Vagina (tissue), 2 donors: Measurements from ENCODE around the gene FSD1L. TPM values are rescaled to one million over a fixed set of nuclear protein-coding genes. Genes with fewer than 3 reads are reported as not detected.
A peak's percentile ranks its signal among the peaks of the same experiment; 100 is the strongest.

Experiments used
- DNase-seq, 2 donors: peaks; one replicate each; pipeline ENCODE4 v3.0.0-alpha.2; 2017; ENCODE audit errors: extremely low spot score in 2 of 2
- H3K27ac ChIP-seq: fragments of 200-600 bp; sonication (generic); one replicate; pipeline ENCODE4 v1.5.1; 2019
- H3K27me3 ChIP-seq: fragments of 200-600 bp; sonication (generic); one replicate; pipeline ENCODE4 v1.5.1; 2019
- H3K36me3 ChIP-seq, 2 donors: fragments of 200-600 bp; sonication (generic); one replicate each; pipeline ENCODE4 v1.5.1; 2017 to 2019
- H3K4me1 ChIP-seq: fragments of 200-600 bp; sonication (generic); one replicate; pipeline ENCODE4 v1.5.1; 2019
- H3K4me3 ChIP-seq, 2 donors: fragments of 200-600 bp; sonication (generic); 1 replicate in 1 of 2; 2 replicates in 1 of 2; pipeline ENCODE4 v1.5.1; 2016 to 2019
- H3K9me3 ChIP-seq: fragments of 200-600 bp; sonication (generic); one replicate; pipeline ENCODE4 v1.5.1; 2019
- POLR2A ChIP-seq, 2 donors: fragments of 450-650 bp; IDR thresholded peaks; one replicate each; pipeline ENCODE4 v1.6.1; 2017; ENCODE audit warnings: antibody characterized with exemption in 2 of 2, mild to moderate bottlenecking in 2 of 2, moderate library complexity in 2 of 2
- POLR2AphosphoS5 ChIP-seq, 2 donors: sonication (generic); formaldehyde crosslinking; IDR thresholded peaks; one replicate each; pipeline ENCODE4 v1.9.0; 2017; ENCODE audit warnings: antibody characterized with exemption in 2 of 2, mild to moderate bottlenecking in 2 of 2, low read depth in 1 of 2; ENCODE audit not compliant: insufficient read depth in 1 of 2
- intact Hi-C: fragments of 100-400 bp; cut with DNase I; formaldehyde crosslinking; loops from one replicate; pipeline ENCODE4 v1.15.1; 2023
- total RNA-seq: library from RNA; depleted of rRNA; stranded (reverse); fragments of >200 nt; gene quantifications from one replicate; pipeline ENCODE4 v1.2.3, GENCODE V29; 2016
- TF ChIP-seq, protein P1 (sequence below), 3 experiments: fragments of 450-650 bp in 2 of 3; fragments of 200-600 bp in 1 of 3; sonication (generic) in 1 of 3; IDR thresholded peaks; one replicate each; pipeline ENCODE4 v1.5.1; 2017 to 2019; ENCODE audit warnings: antibody characterized with exemption in 3 of 3, mild to moderate bottlenecking in 2 of 3, moderate library complexity in 2 of 3

The FSD1L gene
- total RNA-seq, 1 donor from 2014 or later = 4.2 TPM

DNA sequence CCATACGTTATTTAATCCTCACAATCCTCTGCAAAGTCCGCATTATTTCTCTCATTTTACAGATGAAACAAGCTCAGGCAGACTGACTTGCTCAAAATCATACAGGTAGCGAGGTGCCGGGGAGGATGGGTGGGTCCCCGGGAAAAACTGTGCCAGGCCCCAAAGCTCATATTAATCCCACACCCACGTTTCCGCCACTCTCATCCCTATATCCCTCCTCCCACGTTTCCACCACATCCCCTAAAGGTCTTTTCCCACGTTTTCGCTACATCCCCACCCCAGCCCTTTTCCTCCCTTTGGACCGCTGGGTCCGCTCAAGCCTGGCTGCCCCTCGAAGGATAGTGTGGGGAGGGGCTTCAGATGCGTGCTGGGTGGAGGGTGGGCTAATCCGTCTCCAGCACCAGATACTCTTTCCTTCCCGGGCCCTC lies 434 bp upstream of the FSD1L start:
- DNase-seq = no peak
- Histone ChIP-seq H3K27me3 (no peaks in the 10 kb centered on the region), H3K36me3 (no peaks in the 10 kb centered on the region), H3K9me3 (no peaks in the 10 kb centered on the region), H3K4me1 (peaks cover 15% of the 10 kb centered on the region), H3K4me3 (peak overlapping the region; percentile 84 to 88), H3K27ac (peak overlapping the region; percentile 81)
- TF ChIP-seq POLR2A (IDR thresholded peaks at IDR 0.05) (no peak), POLR2AphosphoS5 (IDR thresholded peaks at IDR 0.05; ENCODE audit: insufficient read depth in 1 of 2, low read depth in 1 of 2) (no peak)
- TF ChIP-seq, protein P1, sequence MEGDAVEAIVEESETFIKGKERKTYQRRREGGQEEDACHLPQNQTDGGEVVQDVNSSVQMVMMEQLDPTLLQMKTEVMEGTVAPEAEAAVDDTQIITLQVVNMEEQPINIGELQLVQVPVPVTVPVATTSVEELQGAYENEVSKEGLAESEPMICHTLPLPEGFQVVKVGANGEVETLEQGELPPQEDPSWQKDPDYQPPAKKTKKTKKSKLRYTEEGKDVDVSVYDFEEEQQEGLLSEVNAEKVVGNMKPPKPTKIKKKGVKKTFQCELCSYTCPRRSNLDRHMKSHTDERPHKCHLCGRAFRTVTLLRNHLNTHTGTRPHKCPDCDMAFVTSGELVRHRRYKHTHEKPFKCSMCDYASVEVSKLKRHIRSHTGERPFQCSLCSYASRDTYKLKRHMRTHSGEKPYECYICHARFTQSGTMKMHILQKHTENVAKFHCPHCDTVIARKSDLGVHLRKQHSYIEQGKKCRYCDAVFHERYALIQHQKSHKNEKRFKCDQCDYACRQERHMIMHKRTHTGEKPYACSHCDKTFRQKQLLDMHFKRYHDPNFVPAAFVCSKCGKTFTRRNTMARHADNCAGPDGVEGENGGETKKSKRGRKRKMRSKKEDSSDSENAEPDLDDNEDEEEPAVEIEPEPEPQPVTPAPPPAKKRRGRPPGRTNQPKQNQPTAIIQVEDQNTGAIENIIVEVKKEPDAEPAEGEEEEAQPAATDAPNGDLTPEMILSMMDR (IDR thresholded peaks at IDR 0.05) = no peak
- intact Hi-C loops = no loop called here

DNA sequence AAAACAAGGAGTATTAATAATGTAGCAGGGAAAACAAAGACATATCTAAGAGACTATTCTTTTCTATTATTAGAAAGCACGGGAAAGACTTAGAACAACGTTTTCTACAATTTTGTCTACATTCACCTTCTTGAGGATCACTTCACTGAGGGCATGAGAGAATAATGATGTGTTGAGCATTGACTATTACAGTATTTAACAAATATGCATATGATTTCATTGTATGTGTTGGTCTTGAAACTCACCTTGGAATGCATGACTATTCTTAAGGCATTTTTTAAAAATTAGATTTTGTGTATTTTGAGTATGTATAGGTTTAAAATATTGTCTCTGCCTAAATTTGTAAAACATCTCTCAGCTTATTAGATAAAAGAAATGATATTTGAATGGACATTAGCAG lies 1.2 kb downstream of the FSD1L start:
- intact Hi-C loops = no loop called here
- H3K4me3 ChIP-seq = peak overlapping the region; percentile 84 to 88
- H3K27me3 ChIP-seq = no peaks in the 10 kb centered on the region
- H3K4me1 ChIP-seq = peaks cover 15% of the 10 kb centered on the region
- no peak for DNase-seq
- no peaks in the 10 kb centered on the region for H3K36me3 ChIP-seq
- H3K9me3 ChIP-seq = no peaks in the 10 kb centered on the region
- TF ChIP-seq POLR2AphosphoS5 (IDR thresholded peaks at IDR 0.05; ENCODE audit: insufficient read depth in 1 of 2, low read depth in 1 of 2) (no peak), POLR2A (IDR thresholded peaks at IDR 0.05) (no peak)
- TF ChIP-seq, protein P1 (IDR thresholded peaks at IDR 0.05) = no peak
- no peak overlapping the region for H3K27ac ChIP-seq

DNA sequence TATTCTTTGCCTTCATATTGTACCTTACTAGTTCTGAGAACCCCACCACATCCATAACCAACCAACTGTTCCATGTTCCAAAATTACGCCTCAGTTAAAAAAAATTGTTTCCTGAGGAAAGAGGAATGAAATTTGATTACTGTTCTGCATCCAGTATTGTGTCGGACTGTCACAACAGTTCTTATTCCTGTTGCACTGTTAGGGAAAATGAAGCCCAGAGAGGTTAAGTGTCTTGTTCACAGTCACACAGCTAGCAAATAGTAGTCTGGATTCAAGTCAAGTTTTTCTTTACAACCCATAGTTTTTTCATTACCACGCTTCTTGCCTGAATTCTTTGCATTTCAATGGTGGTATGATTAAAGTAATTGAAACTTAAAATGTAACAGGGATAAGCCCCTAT lies 4.4 kb downstream of the FSD1L start:
- Histone ChIP-seq H3K9me3 (no peaks in the 10 kb centered on the region), H3K27ac (no peak overlapping the region), H3K27me3 (no peaks in the 10 kb centered on the region), H3K36me3 (no peaks in the 10 kb centered on the region), H3K4me1 (peaks cover 20% of the 10 kb centered on the region), H3K4me3 (no peak overlapping the region)
- intact Hi-C loops = no loop called here
- TF ChIP-seq, protein P1 (IDR thresholded peaks at IDR 0.05) = no peak
- TF ChIP-seq POLR2A (IDR thresholded peaks at IDR 0.05) = no peak
- no peak for TF ChIP-seq POLR2AphosphoS5 (IDR thresholded peaks at IDR 0.05; ENCODE audit: insufficient read depth in 1 of 2, low read depth in 1 of 2)
- no peak for DNase-seq

DNA sequence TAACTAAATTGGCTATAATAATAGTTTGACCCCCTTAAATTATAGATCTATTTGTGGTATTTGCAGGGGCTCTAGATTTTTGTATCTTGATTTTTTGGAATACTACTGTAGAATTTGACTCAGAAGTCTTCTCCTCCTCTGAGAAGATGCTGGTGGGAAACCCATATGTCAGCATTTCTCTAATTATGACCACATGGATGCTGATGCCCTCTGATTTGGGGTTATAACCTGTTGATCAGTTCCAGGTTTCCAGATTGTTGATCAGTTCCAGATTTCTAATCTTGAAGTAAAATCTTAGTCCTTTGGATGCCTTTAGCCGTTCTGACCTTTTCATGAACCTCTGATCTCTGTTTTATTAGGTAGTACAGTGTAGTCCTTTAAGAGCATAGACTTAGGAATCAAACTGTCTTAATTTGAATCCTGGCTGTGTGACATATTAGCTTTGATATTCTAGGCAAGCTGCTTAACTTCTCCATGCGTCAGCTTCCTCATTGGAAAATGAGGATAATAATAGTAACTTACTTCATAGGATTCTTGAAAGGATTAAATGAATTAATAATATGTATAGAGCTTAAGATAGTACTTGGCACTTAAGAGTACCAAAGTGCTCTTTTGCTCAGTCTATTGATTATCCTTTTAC lies 8.1 kb downstream of the FSD1L start:
- no peaks in the 10 kb centered on the region for H3K9me3 ChIP-seq
- H3K27ac ChIP-seq = no peak overlapping the region
- peaks cover 6% of the 10 kb centered on the region for H3K4me1 ChIP-seq
- H3K36me3 ChIP-seq = no peaks in the 10 kb centered on the region
- intact Hi-C loops = no loop called here
- no peak for TF ChIP-seq POLR2AphosphoS5 (IDR thresholded peaks at IDR 0.05; ENCODE audit: insufficient read depth in 1 of 2, low read depth in 1 of 2)
- TF ChIP-seq POLR2A (IDR thresholded peaks at IDR 0.05) = no peak
- TF ChIP-seq, protein P1 (IDR thresholded peaks at IDR 0.05) = no peak
- H3K27me3 ChIP-seq = no peaks in the 10 kb centered on the region
- no peak overlapping the region for H3K4me3 ChIP-seq
- no peak for DNase-seq

DNA sequence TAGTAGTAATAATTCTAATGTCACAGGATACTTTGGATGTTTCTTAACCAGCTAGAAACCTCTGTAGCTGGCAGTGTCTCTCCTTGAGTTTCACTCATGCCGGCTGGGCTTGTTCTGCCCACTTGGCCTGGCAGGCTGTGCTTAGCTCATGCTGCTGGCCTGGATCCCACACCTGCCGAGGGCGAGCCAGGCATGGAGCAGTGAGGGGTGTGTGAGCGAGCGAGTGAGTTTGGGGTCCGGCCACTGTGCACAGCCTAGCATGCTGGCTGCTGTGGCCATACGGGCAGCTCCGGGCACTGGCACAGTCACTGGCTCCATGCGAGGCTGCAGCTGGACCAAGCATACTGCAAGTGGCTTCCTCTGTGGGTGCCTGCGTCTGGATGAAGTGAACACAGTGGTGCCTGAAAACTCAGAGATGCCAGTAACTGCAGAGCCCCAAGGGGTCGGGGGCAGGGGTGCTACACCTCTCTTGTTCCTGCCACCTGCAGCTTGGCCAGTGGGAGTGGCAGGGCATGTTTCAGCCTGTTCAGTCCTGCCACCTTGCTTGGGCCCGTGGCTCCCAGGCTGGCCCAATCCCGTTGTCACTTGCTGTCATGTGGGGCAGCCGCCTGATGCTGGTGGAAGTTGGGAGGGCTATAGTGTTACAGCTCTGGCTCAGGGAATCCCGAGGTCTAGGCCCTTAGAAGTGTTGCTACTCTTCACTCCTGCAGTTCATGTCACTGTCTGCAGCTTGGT lies 9.9 kb downstream of the FSD1L start:
- no peaks in the 10 kb centered on the region for H3K36me3 ChIP-seq
- intact Hi-C loops = no loop called here
- no peak overlapping the region for H3K4me3 ChIP-seq

More for the DNA sequence above, 9.9 kb downstream of the FSD1L start:
- no peaks in the 10 kb centered on the region for H3K27me3 ChIP-seq
- H3K4me1 ChIP-seq = peaks cover 6% of the 10 kb centered on the region
- H3K9me3 ChIP-seq = no peaks in the 10 kb centered on the region
- no peak for DNase-seq
- H3K27ac ChIP-seq = no peak overlapping the region
- no peak for TF ChIP-seq POLR2A (IDR thresholded peaks at IDR 0.05)
- TF ChIP-seq POLR2AphosphoS5 (IDR thresholded peaks at IDR 0.05; ENCODE audit: insufficient read depth in 1 of 2, low read depth in 1 of 2) = no peak
- TF ChIP-seq, protein P1 (IDR thresholded peaks at IDR 0.05) = no peak
